ENCODE data around the gene NIT1.

DNA sequence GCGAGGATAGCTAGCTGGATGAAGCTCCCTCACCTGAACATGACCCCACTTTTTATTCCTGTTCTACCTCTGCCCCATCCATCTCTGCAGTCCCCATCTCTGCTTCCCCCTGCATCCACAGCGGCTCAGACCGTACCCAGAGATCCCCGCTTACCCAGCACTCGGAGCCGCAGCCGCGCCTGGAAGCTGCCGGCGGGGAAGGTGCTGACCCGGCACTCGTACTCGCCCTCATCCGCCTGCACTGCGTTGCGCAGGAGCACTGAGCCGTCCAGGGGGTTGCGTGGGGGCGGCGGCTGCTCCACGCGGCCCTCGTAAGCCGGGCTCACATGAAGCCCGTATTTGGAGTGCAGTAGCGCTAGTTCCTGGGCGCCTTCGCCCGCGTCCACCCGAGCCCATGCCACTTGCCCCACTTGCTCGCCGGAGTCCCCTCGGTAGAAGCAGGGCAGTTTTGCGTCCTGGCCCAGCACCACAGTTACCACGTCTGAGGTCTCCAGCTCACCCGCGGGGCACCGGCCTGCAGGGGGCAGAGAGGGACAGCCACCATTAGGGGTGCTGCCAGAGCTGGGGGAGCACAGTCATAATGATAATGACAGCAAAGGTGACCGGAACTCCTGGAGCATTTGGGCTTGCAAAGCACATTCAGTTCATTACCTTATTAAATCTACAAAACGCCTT is 38.3 kb upstream of the NIT1 start:
- TF ChIP-seq, protein P1, sequence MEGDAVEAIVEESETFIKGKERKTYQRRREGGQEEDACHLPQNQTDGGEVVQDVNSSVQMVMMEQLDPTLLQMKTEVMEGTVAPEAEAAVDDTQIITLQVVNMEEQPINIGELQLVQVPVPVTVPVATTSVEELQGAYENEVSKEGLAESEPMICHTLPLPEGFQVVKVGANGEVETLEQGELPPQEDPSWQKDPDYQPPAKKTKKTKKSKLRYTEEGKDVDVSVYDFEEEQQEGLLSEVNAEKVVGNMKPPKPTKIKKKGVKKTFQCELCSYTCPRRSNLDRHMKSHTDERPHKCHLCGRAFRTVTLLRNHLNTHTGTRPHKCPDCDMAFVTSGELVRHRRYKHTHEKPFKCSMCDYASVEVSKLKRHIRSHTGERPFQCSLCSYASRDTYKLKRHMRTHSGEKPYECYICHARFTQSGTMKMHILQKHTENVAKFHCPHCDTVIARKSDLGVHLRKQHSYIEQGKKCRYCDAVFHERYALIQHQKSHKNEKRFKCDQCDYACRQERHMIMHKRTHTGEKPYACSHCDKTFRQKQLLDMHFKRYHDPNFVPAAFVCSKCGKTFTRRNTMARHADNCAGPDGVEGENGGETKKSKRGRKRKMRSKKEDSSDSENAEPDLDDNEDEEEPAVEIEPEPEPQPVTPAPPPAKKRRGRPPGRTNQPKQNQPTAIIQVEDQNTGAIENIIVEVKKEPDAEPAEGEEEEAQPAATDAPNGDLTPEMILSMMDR (IDR thresholded peaks at IDR 0.05; ENCODE audit: insufficient read depth, low read length, poor library complexity, severe bottlenecking) = no peak
- no peak for TF ChIP-seq EZH2phosphoT487 (conservative IDR thresholded peaks at IDR 0.05; ENCODE audit: low read length)
